NCI-H1694 treated with DMSO at 0.1 percent for 48 hours (cell line): ENCODE results near the gene FLNC.

ENCODE experiments used
- DNase-seq: peaks from one replicate; lab custom pipeline; 2025; lab: John Stamatoyannopoulos, UW

Gene FLNC

GRCh38 chr7:128863433-128863989, 33.3 kb downstream of the FLNC start:
- peak; percentile 66 for DNase-seq

DNA sequence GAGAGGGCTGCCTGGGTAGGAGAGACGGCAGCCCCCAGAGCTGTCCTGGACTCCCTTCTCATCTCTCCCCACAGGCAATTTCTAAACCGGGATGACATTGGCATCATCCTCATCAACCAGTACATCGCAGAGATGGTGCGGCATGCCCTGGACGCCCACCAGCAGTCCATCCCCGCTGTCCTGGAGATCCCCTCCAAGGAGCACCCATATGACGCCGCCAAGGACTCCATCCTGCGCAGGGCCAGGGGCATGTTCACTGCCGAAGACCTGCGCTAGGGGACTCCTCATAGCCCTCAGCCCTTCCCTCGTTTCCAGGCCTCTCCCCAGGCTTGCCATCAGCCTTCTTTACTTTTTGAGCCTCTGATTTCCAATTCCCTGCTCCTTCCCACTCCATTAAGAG, 35.1 kb downstream of the FLNC start:
- DNase-seq = no peak

- DNase-seq = no peak
Measured at GRCh38 chr7:128865996-128866877, 36.0 kb downstream of the FLNC start.

- no peak for DNase-seq
Measured at GRCh38 chr7:128867241-128867640, 37.0 kb downstream of the FLNC start.

- DNase-seq = peak; percentile 60
Measured at GRCh38 chr7:128867842-128868623, 37.8 kb downstream of the FLNC start.

- no peak for DNase-seq
Measured at GRCh38 chr7:128868624-128869137, 38.5 kb downstream of the FLNC start.

DNA sequence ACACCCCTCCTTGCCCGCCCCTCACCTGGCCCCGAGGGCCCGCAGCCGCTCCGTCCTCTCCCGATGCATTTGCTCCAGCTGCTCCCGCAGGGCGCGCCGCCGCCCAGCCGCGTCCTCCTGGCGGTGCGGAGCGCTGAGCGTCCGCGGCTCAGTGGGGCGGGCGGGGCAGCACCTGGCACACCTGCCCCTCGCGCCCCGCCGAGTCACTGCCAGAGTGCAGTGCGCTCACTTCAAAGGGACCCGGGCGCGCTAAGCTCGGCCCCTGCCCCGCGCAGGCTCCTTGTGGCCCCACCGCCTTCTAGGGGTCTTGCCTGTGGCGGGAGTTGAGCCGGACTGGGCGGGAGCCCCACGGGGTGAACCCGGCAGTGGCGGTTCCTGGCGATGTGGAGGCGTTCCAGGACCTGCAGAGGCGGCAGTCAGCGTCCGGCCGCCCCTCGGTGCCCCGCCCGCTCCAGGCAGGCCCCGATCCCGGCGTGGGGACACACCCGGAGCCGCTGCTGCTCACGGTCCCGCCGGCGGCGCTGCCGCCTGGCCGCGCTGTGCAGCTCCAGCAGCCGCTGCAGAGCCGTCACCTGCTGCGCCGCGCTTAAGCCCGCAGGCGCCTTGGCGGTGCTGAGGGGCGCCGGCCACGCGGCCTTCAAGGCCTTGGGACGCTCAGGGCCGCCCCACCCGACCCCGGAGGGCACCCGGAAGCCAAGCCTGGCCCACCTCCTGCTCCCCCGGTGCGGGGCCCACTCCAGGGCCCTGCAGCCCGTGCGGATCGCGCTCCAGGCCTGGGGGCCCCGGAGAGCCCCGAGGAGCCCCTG, 39.1 kb downstream of the FLNC start:
- DNase-seq = peak; percentile 14

- DNase-seq = no peak
Measured at GRCh38 chr7:128869944-128870285, 39.7 kb downstream of the FLNC start.

DNA sequence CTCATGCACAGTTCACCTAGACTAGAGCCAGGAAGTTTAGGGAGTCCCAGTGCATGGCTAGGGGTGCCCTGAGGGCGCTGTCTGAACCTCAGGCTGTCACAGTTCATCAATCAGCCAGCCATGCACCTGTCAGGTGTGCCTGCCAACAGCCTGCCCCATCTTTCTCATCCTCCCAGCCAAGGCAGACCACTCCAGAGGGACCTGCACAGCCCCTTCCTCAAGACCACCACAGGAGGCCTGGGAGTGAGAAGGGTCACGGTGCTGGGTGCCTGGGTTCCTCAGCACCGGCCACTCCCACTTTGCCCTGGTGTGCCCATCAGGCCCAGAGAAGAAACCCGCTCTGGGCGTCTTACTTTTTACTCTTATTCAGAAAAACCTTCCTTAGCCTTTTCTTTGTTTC, 40.8 kb downstream of the FLNC start:
- DNase-seq = no peak

DNA sequence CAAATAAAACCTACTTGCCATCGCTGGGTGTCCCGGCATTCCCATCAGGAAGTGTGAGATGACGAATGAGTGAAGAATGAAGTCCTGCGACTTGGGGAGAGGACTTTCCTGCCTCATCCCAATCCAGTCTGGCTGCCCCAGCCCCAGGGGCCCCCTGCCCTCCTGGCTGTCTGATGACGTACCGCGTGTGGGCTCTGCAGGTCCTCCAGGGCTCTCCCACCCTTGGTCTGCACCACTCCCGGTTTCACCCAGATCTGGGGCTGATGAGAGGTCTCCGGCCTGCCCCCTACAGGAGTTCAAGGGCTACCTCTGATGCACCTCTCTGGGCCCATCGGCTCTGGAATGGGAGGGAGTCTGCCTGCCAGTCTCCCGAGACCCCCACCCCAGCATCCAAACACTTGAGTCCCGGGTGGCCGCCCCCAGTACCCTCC, 42.2 kb downstream of the FLNC start:
- DNase-seq = no peak

GRCh38 chr7:128873234-128873633, 43.0 kb downstream of the FLNC start:
- no peak for DNase-seq

DNA sequence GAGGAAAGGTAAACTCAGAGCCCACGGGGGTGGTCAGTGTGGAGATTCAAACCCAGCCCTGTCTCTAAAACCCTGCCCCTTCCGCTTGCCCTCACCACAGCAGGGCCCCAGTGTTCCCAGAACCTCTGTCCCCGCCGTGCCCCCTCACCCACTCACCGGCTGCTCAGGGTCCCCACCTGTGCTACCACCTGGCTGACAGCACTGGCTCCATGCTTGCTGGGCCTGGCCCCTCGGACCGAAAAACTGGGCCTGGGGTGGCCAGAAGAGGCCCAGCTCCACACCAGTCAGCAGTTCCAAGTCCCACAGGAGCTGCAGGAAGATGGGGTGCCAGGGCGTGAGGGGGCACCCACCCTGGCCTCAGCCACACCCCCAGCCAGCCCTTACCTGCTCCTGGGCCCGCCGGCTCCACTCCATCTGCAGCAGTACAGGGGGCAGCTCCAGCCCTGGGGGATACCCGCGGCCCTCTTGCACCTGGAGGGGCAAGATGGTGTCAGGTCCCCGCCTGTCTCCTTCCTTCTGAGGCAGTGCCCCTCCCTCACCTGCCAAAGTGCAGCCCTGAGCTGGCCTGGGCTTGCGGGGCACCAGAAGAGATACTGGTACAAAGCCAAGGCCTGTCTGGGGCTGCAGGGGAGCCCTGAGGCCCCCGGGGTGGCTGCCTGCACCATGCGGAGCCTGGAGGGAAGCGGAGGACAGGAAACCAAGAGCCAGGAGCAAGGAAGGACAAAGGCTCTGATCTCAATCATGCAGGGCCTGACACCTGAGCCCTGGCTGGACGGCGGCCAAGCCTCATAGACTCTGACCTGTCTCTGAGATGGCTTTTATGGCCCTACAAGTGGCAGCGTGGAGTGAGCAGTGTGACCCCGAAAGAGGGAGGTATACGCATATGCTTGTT, 44.2 kb downstream of the FLNC start:
- DNase-seq = no peak

- no peak for DNase-seq
Measured at GRCh38 chr7:128875523-128875948, 45.3 kb downstream of the FLNC start.

DNA sequence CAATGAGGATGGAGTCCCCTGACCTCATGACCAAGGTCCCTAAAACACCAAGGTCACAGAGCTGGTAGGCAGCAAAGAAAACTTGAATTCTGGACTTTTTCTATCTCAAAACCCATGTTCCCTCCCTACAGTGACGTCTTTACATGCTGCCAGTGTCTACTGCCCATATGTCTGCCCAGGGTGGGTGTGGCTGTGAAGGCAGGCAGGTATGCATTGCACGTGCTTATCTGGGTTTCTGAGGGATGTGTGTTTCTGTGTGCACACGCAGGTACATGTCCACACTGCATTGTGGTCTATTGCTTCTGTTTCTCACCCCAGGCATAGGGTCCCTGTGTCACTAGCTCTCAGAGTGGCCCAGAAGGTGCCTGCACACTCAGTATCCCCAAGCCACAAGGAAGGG, 45.9 kb downstream of the FLNC start:
- no peak for DNase-seq

DNA sequence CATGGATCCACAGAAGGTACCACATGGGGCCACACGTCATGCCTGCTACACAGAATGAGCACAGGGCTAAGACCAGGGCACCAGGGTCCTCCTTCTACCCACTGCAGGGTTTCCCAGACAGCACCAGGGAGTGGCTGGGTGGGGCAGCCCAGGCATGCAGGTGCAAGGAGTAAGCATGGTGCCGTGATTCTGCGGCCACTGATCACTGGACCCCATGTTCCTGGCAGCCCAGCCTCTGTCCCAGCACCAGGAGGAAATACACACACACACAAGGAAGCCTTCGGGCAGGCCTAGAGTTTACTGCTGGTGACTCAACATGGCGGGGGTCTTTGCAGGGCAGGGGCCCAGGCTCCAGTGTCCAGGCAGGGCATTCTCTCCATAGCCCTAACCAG, 46.4 kb downstream of the FLNC start:
- DNase-seq = no peak

- DNase-seq = no peak
Measured at GRCh38 chr7:128876978-128877755, 47.0 kb downstream of the FLNC start.

- no peak for DNase-seq
Measured at GRCh38 chr7:128877756-128878120, 47.5 kb downstream of the FLNC start.

DNA sequence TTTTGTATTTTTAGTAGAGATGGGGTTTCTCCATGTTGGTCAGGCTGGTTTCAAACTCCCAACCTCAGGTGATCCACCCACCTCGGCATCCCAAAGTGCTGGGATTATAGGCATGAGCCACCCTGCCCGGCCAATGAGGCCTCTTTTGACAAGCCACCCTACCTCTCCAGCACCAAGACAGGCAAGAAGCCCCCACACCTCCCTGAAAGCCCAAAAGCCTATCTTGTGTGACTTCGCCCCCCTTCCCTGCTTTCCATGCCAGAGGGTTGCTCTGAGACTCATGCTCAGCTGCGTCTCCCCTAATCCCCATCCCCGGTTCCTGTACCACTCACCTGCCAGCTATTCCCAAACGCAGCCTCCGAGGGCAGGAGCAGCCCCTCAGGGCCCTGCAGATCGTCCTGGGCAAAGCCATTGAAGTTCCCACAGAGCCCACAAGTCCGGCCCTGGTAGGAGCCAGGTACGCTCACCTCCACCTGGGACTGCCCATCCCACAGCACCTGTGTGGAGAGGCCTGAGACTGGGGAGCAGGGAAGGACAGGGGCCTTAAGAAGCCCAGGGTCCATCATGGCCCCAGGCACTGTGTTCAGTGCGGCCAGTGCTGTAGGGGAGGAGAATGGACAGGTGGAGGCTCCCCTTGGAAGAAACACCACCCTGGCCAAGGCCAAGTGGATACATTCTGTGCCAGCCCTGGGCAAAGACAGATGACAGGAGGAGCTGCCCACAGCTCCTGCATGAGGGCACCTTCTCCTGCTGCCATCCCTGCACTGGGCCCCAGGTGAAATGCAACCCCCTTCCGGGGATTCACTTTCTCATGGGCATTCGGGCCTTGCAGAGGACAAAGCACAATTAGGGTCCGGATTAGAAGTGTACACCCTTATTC, 48.3 kb downstream of the FLNC start:
- DNase-seq = no peak

DNA sequence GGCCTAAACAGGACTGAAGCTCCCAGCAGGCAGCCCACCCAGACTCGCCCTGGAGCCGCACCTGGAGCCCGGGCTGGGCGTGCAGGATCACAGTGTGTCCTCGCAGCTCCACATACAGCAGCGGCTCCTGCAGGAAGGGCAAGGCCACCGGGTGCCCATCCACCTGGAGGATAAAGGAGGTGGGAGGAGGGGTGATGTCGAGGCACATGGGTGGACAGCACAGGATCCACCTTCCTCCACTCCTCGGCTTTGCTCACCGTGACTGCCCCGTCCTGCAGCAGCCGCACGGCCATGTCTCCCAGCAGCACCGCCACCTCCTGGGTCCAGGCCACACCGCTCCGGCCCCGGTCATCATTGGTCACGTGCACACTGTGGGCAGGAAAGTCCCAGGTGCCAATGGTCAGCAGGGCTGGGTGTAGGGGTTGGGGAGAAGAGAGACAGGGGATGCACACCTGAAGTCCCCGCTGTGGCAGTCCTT, 49.3 kb downstream of the FLNC start:
- no peak for DNase-seq
